ENCODE data around the gene SOX13. TPM values are rescaled to one million over a fixed set of nuclear protein-coding genes. Genes with fewer than 3 reads are reported as not detected.
A peak's percentile ranks its signal among the peaks of the same experiment; 100 is the strongest.

The SOX13 gene
- total RNA-seq, 1 experiment from 2014 or later = 171 TPM

GRCh38 chr1:204112876-204113730 is 40.2 kb downstream of the SOX13 start:
- Mint-ChIP-seq H3K9me3 (no peaks in the 10 kb centered on the region), H3K27ac (peak overlapping the region; percentile 89), H3K36me3 (peaks cover 40% of the 10 kb centered on the region), H3K27me3 (ENCODE audit: low read depth) (no peaks in the 10 kb centered on the region), H3K4me3 (no peak overlapping the region), H3K4me1 (peaks cover 45% of the 10 kb centered on the region)
- no peak for DNase-seq (ENCODE audit: low spot score)
- no peak for TF ChIP-seq STAT6 (CRISPR knock-in tag; conservative IDR thresholded peaks at IDR 0.05; ENCODE audit: low read depth)
- no peak for TF ChIP-seq ZBTB21 (CRISPR knock-in tag; IDR thresholded peaks at IDR 0.05; ENCODE audit: borderline replicate concordance)
- no peak for TF ChIP-seq SMAD4 (CRISPR knock-in tag; IDR thresholded peaks at IDR 0.05)
- TF ChIP-seq, protein P1, sequence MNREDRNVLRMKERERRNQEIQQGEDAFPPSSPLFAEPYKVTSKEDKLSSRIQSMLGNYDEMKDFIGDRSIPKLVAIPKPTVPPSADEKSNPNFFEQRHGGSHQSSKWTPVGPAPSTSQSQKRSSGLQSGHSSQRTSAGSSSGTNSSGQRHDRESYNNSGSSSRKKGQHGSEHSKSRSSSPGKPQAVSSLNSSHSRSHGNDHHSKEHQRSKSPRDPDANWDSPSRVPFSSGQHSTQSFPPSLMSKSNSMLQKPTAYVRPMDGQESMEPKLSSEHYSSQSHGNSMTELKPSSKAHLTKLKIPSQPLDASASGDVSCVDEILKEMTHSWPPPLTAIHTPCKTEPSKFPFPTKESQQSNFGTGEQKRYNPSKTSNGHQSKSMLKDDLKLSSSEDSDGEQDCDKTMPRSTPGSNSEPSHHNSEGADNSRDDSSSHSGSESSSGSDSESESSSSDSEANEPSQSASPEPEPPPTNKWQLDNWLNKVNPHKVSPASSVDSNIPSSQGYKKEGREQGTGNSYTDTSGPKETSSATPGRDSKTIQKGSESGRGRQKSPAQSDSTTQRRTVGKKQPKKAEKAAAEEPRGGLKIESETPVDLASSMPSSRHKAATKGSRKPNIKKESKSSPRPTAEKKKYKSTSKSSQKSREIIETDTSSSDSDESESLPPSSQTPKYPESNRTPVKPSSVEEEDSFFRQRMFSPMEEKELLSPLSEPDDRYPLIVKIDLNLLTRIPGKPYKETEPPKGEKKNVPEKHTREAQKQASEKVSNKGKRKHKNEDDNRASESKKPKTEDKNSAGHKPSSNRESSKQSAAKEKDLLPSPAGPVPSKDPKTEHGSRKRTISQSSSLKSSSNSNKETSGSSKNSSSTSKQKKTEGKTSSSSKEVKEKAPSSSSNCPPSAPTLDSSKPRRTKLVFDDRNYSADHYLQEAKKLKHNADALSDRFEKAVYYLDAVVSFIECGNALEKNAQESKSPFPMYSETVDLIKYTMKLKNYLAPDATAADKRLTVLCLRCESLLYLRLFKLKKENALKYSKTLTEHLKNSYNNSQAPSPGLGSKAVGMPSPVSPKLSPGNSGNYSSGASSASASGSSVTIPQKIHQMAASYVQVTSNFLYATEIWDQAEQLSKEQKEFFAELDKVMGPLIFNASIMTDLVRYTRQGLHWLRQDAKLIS (CRISPR knock-in tag; IDR thresholded peaks at IDR 0.05; ENCODE audit: borderline replicate concordance) = no peak
- TF ChIP-seq ZNF219 (CRISPR knock-in tag; IDR thresholded peaks at IDR 0.05; ENCODE audit: borderline replicate concordance) = no peak
- TF ChIP-seq CDX4 (CRISPR knock-in tag; IDR thresholded peaks at IDR 0.05; ENCODE audit: borderline replicate concordance) = no peak
- no peak for TF ChIP-seq PRDM15 (CRISPR knock-in tag; IDR thresholded peaks at IDR 0.05)
- no peak for TF ChIP-seq FOXJ3 (CRISPR knock-in tag; IDR thresholded peaks at IDR 0.05; ENCODE audit: borderline replicate concordance)
- ATAC-seq = no peak
- CTCF ChIA-PET = interaction anchor here (0.8 to 2.7 kb wide), 7 partner anchors 15 to 242 kb away, joined by 3 to 25 read pairs (median 3); partner anchors contain the start of gene ETNK2
- POLR2A ChIA-PET = interaction anchor here (0.7 to 0.9 kb wide), 2 partner anchors 20 to 40 kb away, joined by 3 read pairs; partner anchors contain the start of gene SOX13

DNA sequence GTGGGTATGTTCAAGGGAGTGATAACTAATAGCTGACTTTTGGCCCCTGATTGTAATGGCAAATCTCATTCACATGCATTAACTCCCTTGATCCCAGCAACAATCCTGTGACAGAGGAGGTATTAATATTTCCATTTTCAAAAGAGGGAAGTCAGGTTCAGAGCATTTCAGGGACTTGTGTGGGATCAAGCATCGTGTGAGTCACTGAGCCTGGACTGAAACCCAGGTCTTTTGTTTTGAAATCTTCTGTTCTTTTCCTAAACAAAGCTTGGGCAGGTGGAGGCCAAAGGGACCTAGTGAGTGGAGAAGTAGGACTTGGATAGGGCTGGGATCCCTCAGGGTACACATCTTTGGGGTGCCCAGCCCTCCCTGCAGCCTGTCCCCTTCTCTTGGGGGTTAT is 41.0 kb downstream of the SOX13 start:
- CTCF ChIA-PET = interaction anchor here (0.7 to 1.9 kb wide), 4 partner anchors 14 to 48 kb away, joined by 3 to 6 read pairs (median 4); no protein-coding TSS in a partner anchor
- Mint-ChIP-seq H3K27me3 (ENCODE audit: low read depth) (no peaks in the 10 kb centered on the region), H3K36me3 (peaks cover 48% of the 10 kb centered on the region), H3K27ac (peak overlapping the region; percentile 84), H3K4me1 (peaks cover 37% of the 10 kb centered on the region), H3K9me3 (no peaks in the 10 kb centered on the region), H3K4me3 (no peak overlapping the region)
- no peak for ATAC-seq
- TF ChIP-seq ZNF671 (CRISPR knock-in tag; IDR thresholded peaks at IDR 0.05) (no peak), MXD4 (CRISPR knock-in tag; IDR thresholded peaks at IDR 0.05; ENCODE audit: borderline replicate concordance) (no peak), ZNF423 (CRISPR knock-in tag; IDR thresholded peaks at IDR 0.05) (no peak), HMGA2 (CRISPR knock-in tag; IDR thresholded peaks at IDR 0.05) (no peak), TEAD1 (CRISPR knock-in tag; IDR thresholded peaks at IDR 0.05) (no peak)
- POLR2A ChIA-PET = no interaction called here
- no peak for DNase-seq (ENCODE audit: low spot score)

Data from WTC11 (cell line).